ENCODE data around the gene SOX13.

The SOX13 gene

DNA sequence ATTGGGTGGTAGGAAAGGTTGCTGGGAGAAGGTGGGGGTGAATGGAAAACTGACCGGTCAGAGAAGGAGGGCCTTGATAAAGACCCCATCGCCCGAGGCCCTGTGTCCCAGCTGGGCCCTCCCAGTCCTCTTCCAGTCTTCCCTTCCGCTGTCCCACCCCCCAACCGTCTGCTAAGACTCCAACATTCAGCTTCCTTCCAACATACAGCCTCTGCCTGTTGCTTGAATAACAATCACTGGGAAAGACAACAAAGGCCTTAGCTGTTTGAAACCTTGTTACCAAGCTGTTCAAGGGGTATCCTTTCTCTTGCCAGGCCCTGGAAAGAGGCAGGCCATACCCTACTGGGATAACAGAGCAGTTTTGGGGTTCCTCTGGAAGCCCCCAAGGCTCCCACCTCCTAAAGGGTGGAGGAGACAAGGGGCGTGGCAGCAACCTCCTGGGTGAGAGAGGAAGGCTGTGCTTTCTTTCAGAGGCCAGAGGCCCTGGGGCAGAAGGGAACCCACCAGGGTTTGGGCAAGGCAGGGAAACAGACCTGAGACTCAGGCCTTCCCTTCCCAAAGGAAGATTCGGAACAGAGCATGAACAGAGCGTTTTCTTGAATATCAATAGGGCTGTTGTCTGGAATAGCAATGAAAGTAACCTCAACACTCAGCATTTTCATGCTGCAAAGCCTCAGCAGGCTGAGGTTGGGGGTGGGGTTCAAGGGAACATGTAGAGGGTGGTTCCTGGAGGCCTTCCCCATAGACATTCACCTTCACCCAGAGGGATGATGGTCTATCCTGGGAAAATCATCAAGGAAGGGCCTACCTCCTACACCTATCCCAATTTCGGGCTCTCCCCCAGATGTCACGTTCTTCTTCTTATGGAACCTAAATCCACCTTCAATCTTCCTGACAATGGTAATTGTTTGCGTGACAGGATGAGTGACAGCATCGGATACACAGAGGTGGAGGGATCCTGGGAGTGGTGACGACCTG is 74.8 kb downstream of the SOX13 start:
- Histone ChIP-seq H3K9ac (no peak overlapping the region), H3K9me3 (no peaks in the 10 kb centered on the region), H4K20me1 (no peaks in the 10 kb centered on the region), H3K27ac (no peak overlapping the region), H3K4me2 (no peak overlapping the region), H3K27me3 (no peaks in the 10 kb centered on the region), H3K4me3 (no peak overlapping the region), H3K36me3 (peaks cover 12% of the 10 kb centered on the region; the same call in 1 of the 2 replicates), H3K4me1 (peaks cover 17% of the 10 kb centered on the region)
- TF ChIP-seq Cebpa-rat (IDR thresholded peaks at IDR 0.05), result no peak

DNA sequence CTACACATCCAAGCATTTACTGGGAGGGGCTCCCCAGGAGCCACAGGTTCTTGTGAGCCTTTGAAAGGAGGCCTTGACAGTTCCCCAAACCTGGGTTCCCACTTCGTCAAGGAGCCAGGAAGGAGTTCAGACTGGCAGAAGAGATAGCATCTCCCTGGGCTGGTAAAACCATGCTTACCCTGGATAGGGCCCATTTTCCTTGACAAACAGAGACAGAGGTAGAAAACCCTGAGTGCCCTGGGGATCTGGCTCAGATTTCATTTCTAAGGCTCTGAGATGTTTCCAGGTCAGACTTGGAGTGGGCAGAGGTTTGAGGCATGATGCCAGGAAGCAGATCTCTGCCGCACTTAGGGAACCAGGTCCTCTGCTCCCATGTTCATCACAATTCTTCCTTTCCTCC is 76.2 kb downstream of the SOX13 start:
- no peak overlapping the region for H3K27ac ChIP-seq
- no peak overlapping the region for H3K4me3 ChIP-seq
- no peak overlapping the region for H3K9ac ChIP-seq
- peaks cover 12% of the 10 kb centered on the region; the same call in 1 of the 2 replicates for H3K36me3 ChIP-seq
- H4K20me1 ChIP-seq, result no peaks in the 10 kb centered on the region
- H3K4me1 ChIP-seq, result peaks cover 19% of the 10 kb centered on the region
- H3K9me3 ChIP-seq, result no peaks in the 10 kb centered on the region
- TF ChIP-seq Cebpa-rat (IDR thresholded peaks at IDR 0.05), result no peak
- H3K27me3 ChIP-seq, result no peaks in the 10 kb centered on the region
- H3K4me2 ChIP-seq, result no peak overlapping the region

DNA sequence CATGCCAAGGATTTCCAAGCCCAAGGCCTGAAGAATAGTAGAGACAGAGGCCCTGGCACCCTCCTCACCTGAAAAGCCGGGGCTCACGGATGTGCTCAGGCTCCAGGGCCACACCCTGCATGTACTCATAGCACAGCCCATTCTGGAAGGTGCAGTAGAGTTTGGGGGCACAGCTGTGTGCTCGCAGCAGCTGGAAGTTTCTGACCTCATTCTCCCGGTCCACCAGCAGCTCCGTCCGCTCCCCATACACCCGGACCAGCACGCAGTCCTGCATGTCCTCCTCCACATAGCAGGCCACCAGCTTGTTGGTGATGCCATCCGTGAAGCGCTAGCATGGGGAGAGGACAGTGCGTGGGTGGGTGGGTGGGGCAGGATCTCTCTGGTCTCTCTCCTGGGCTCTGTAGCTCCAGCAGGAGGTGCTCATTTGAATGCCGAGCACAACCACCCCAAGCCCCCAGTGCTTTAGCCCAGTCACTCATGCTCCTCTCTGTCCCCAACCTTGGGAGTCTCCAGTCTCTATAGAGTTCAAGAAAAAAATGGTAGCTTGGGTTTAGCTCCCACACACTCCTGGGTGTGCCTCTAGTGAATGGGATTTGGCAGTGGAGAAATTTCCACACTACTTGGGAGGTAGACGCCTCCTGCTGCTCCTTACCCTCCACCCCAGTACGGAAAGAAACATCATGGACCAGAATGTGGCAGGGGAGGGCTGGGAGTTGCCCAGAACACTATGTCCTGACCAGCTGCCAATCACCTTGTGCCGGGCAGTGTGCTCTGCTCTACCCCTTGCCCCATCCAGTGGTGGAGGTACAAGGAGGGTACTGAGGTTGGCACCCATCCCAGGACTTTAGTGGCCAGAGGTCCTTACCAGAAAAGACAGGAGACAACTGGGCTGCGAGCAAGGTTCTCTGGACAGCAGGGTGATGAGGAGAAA is 77.0 kb downstream of the SOX13 start:
- no peak overlapping the region for H3K9ac ChIP-seq
- peaks cover 19% of the 10 kb centered on the region for H3K4me1 ChIP-seq

DNA sequence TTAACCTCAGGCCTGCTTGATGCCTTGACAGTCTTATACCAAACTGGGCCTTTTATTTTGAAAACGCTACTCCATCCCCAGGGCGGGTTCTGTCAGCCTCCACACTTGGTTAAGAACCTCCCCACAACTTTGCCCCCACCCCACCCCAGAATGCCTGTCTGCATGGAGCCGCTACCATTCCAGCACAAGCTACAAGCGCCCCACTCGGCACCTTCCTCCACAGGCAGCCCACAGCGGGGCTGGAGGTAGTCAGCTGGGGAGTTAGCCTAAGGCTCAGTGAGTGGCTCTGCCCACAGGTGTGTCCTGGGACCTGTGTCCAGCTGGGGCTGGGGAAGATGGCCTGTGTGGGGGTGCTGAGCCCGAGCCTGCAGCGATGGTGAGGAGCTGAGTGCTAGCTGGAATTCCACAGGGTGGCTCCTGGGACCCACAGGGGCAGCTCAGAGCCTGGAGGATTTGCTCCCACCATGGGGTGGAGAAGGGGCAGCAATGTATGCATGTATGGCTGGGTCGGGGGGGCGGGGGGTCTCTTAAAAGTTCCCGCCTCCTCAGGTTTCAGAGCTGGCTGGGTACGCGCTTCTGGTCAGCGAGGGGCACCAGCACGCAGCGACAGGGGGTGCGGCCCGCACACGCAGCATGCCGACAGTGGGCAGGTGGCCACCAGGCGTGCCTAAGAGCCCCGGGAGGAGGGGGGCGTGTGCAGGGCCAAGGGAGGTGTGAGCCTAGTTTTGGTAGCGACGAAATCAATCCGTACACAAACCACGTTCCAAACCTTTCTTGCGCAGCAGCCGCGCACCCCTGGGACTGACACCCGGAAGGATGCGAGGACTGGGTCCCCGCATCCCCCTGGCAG is 78.0 kb downstream of the SOX13 start:
- H3K4me1 ChIP-seq, result peaks cover 19% of the 10 kb centered on the region
- H3K36me3 ChIP-seq, result peaks cover 3% of the 10 kb centered on the region; the same call in 1 of the 2 replicates
- no peaks in the 10 kb centered on the region for H4K20me1 ChIP-seq
- H3K9me3 ChIP-seq, result no peaks in the 10 kb centered on the region
- no peak for TF ChIP-seq Cebpa-rat (IDR thresholded peaks at IDR 0.05)
- no peak overlapping the region for H3K27ac ChIP-seq
- peak overlapping the region; percentile 84 for H3K4me3 ChIP-seq
- H3K27me3 ChIP-seq, result no peaks in the 10 kb centered on the region
- peak overlapping the region; percentile 93 for H3K4me2 ChIP-seq
- peak overlapping the region; percentile 78 for H3K9ac ChIP-seq

More for the DNA sequence above, 77.0 kb downstream of the SOX13 start:
- H3K9me3 ChIP-seq, result no peaks in the 10 kb centered on the region
- no peak overlapping the region for H3K27ac ChIP-seq
- TF ChIP-seq Cebpa-rat (IDR thresholded peaks at IDR 0.05), result no peak
- H3K4me3 ChIP-seq, result no peak overlapping the region
- no peaks in the 10 kb centered on the region for H3K27me3 ChIP-seq
- peaks cover 12% of the 10 kb centered on the region; the same call in 1 of the 2 replicates for H3K36me3 ChIP-seq
- H4K20me1 ChIP-seq, result no peaks in the 10 kb centered on the region
- H3K4me2 ChIP-seq, result no peak overlapping the region

DNA sequence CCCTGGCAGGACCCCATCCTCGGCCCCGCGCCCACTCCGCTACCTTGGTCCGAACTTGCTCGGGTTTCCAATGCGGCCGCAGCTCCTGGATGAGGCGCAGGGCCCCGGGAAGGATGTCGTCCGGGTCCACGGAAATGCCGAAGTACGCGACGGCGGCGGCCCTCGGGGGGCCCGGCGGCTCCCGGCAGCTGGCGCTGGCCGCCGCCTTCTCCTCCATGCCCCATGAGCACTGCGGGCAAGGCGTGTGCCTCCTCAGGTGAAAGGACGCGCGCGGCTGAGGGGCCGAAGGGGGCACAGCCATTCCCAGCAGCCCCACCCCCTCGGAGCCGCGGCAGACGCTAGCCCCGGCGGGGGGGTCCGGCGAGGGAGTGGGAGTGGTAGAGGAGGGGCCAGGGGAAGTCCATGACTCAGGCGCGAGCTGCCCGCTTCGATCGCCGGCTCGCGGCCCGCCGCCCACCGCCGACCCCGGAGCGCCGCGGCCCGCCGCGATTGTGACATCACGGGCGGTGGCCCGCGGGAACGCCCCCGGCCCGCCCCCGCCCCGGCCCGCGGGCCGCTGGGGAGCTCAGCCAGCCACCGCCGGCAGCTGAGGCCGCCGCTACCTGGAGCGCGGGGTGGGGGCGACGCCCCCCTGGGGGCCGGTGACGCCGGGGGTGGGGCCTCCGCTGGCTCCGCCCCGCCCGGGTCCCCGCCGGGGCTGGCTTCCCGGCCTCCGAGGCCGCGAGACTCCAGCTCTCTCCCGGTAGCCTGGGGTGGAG is 78.8 kb downstream of the SOX13 start, which contains the start of gene ETNK2:
Gene ETNK2 (minus strand): TSS at position 493 of the 758 bp plus-strand sequence. CDS start 192 bp downstream, at position 301.
- Histone ChIP-seq H3K4me1 (peaks cover 19% of the 10 kb centered on the region), H3K9ac (peak within 1 kb of the TSS; percentile 78), H3K27me3 (no peaks in the 10 kb centered on the region), H3K4me2 (peak within 1 kb of the TSS; percentile 93), H3K36me3 (no peaks in the 10 kb centered on the region), H3K9me3 (no peaks in the 10 kb centered on the region), H3K4me3 (peak within 1 kb of the TSS; percentile 84), H4K20me1 (no peaks in the 10 kb centered on the region), H3K27ac (peak within 1 kb of the TSS; percentile 53; the same call in 1 of the 2 replicates)
- TF ChIP-seq Cebpa-rat (IDR thresholded peaks at IDR 0.05), result peak; percentile 67; the same call in 1 of the 2 replicates

DNA sequence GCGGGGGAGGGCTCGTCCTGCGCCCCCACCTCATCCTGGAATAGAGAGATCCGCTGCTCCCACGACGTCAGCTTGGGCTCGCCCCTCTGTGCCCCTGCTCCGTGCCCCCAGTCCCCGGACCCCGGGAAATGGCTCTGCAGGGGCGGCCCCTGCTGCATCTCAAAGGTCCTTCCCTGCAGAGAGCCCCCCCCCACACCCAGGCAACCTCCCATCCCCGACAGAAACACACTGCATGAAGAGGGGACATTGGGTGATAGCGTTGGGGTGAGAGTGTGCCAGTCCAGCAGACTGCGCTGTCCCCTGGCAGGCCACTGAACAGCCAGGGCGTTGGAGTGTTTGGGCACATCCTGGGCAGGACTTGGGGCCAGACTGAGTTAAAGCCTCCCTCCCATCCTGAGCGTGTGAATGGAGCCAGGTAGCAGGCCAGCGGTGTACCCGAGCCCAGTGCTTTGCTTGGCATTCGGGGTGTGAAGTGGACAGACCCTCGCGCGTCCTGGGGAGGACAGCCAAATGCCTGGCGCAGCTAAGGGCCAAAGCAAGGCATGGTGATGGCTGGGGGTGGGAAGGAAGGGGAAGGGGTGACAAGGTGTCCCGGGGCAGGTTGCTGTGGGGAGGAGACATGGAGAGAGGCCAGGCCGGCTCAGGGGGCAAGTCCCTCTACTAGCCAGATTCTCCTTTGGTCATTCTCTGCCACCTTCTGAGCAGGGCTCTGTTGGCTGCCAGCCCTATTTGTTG is 79.6 kb downstream of the SOX13 start:
- H3K4me2 ChIP-seq, result peak overlapping the region; percentile 93
- H3K4me3 ChIP-seq, result peak overlapping the region; percentile 84
- H3K27me3 ChIP-seq, result no peaks in the 10 kb centered on the region
- H3K27ac ChIP-seq, result peak overlapping the region; percentile 38; the same call in 1 of the 2 replicates
- peaks cover 19% of the 10 kb centered on the region for H3K4me1 ChIP-seq
- H4K20me1 ChIP-seq, result no peaks in the 10 kb centered on the region
- TF ChIP-seq Cebpa-rat (IDR thresholded peaks at IDR 0.05), result no peak
- H3K9ac ChIP-seq, result peak overlapping the region; percentile 78
- no peaks in the 10 kb centered on the region for H3K36me3 ChIP-seq
- no peaks in the 10 kb centered on the region for H3K9me3 ChIP-seq

DNA sequence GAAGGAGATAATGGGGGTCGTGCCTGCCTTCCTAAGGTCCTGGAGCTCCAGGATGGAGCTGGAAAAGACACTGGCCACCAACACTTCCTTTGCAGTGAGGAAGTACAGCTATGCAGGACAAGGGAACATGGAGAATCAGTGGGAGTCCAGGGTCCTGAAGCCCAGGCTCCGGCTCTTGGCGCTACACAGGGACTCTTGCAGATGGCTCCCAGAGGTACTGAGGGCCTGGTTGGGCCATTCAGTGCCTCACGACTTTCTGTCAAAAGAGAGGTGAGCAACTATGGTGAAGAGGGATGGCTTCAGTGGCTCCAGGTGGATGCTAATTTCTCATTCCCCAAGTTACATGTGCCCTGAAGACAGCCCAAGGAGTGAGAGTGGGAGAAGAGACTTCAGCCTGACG is 80.8 kb downstream of the SOX13 start:
- no peak for TF ChIP-seq Cebpa-rat (IDR thresholded peaks at IDR 0.05)

More for the DNA sequence above, 80.8 kb downstream of the SOX13 start:
- Histone ChIP-seq H3K4me2 (no peak overlapping the region), H4K20me1 (no peaks in the 10 kb centered on the region), H3K9me3 (no peaks in the 10 kb centered on the region), H3K27ac (no peak overlapping the region), H3K4me3 (no peak overlapping the region), H3K9ac (no peak overlapping the region), H3K27me3 (no peaks in the 10 kb centered on the region), H3K36me3 (no peaks in the 10 kb centered on the region), H3K4me1 (peaks cover 19% of the 10 kb centered on the region)
